ENCODE measurements around the gene CNTN2. TPM values are rescaled to one million over a fixed set of nuclear protein-coding genes. Genes with fewer than 3 reads are reported as not detected.

CNTN2 gene
- total and polyA plus RNA-seq, 4 donors = 0.01 to 0.48 (median 0.07) TPM

- Histone ChIP-seq H3K36me3 (ENCODE audit: control insufficient read depth in 4 of 4, insufficient read depth in 4 of 4, low read length in 4 of 4) (no peaks in the 10 kb centered on the region), H3K27ac (ENCODE audit: low read depth in 1 of 2, low read length in 1 of 2) (no peak overlapping the region), H3K9me3 (ENCODE audit: control insufficient read depth in 4 of 4, insufficient read depth in 3 of 4, low read length in 3 of 4) (no peaks in the 10 kb centered on the region), H3K9ac (ENCODE audit: insufficient read depth in 1 of 2, low read length in 2 of 2) (no peak overlapping the region), H3K27me3 (ENCODE audit: control insufficient read depth in 3 of 3, insufficient read depth in 3 of 3, low read length in 2 of 3) (peaks cover 16 to 77% (median 41%) of the 10 kb centered on the region in 3 donors), H3K4me1 (ENCODE audit: control insufficient read depth in 5 of 5, insufficient read depth in 5 of 5, low read length in 5 of 5) (peaks cover 0 to 4% (median 0%) of the 10 kb centered on the region in 5 donors), H3K4me3 (no peak overlapping the region)
- TF ChIP-seq CTCF (IDR thresholded peaks at IDR 0.05; ENCODE audit: control extremely low read depth, extremely low read depth) = no peak
- no peak for DNase-seq
- ATAC-seq (ENCODE audit: insufficient read depth, low FRiP score) = no peak
- WGBS, 2 donors = 30 to 44% methylated on average over 4 of the region's 4 CpGs
These were observed 854 bp downstream of the CNTN2 start for GRCh38 chr1:205043866-205044265.

- Histone ChIP-seq H3K27ac (ENCODE audit: low read depth in 1 of 2, low read length in 1 of 2) (no peak overlapping the region), H3K9ac (ENCODE audit: insufficient read depth in 1 of 2, low read length in 2 of 2) (no peak overlapping the region), H3K9me3 (ENCODE audit: control insufficient read depth in 4 of 4, insufficient read depth in 3 of 4, low read length in 3 of 4) (no peaks in the 10 kb centered on the region), H3K4me1 (ENCODE audit: control insufficient read depth in 5 of 5, insufficient read depth in 5 of 5, low read length in 5 of 5) (peaks cover 0 to 4% (median 0%) of the 10 kb centered on the region in 5 donors), H3K27me3 (ENCODE audit: control insufficient read depth in 3 of 3, insufficient read depth in 3 of 3, low read length in 2 of 3) (peaks cover 16 to 77% (median 41%) of the 10 kb centered on the region in 3 donors), H3K36me3 (ENCODE audit: control insufficient read depth in 4 of 4, insufficient read depth in 4 of 4, low read length in 4 of 4) (no peaks in the 10 kb centered on the region), H3K4me3 (no peak overlapping the region)
- ATAC-seq (ENCODE audit: insufficient read depth, low FRiP score) = no peak
- TF ChIP-seq CTCF (IDR thresholded peaks at IDR 0.05; ENCODE audit: control extremely low read depth, extremely low read depth) = no peak
- no peak for DNase-seq
- 19 to 25% methylated on average over 5 of the region's 5 CpGs for WGBS, 2 donors
These were observed 1.7 kb downstream of the CNTN2 start for GRCh38 chr1:205044741-205045140.

- DNase-seq (no peak), ATAC-seq (ENCODE audit: insufficient read depth, low FRiP score) (no peak)
- Histone ChIP-seq H3K9ac (ENCODE audit: insufficient read depth in 1 of 2, low read length in 2 of 2) (no peak overlapping the region), H3K9me3 (ENCODE audit: control insufficient read depth in 4 of 4, insufficient read depth in 3 of 4, low read length in 3 of 4) (no peaks in the 10 kb centered on the region), H3K4me1 (ENCODE audit: control insufficient read depth in 5 of 5, insufficient read depth in 5 of 5, low read length in 5 of 5) (peaks cover 0 to 4% (median 0%) of the 10 kb centered on the region in 5 donors), H3K4me3 (no peak overlapping the region), H3K36me3 (ENCODE audit: control insufficient read depth in 4 of 4, insufficient read depth in 4 of 4, low read length in 4 of 4) (no peaks in the 10 kb centered on the region), H3K27me3 (ENCODE audit: control insufficient read depth in 3 of 3, insufficient read depth in 3 of 3, low read length in 2 of 3) (peaks cover 16 to 76% (median 41%) of the 10 kb centered on the region in 3 donors), H3K27ac (ENCODE audit: low read depth in 1 of 2, low read length in 1 of 2) (no peak overlapping the region)
- no peak for TF ChIP-seq CTCF (IDR thresholded peaks at IDR 0.05; ENCODE audit: control extremely low read depth, extremely low read depth)
- 26 to 35% methylated on average over 11 of the region's 11 CpGs for WGBS, 2 donors
These were observed 2.1 kb downstream of the CNTN2 start for GRCh38 chr1:205045146-205045545.

GRCh38 chr1:205046870-205047269 lies 3.9 kb downstream of the CNTN2 start:
- H3K9me3 ChIP-seq (ENCODE audit: control insufficient read depth in 4 of 4, insufficient read depth in 3 of 4, low read length in 3 of 4) = no peaks in the 10 kb centered on the region
- peaks cover 16 to 64% (median 38%) of the 10 kb centered on the region in 3 donors for H3K27me3 ChIP-seq (ENCODE audit: control insufficient read depth in 3 of 3, insufficient read depth in 3 of 3, low read length in 2 of 3)
- H3K27ac ChIP-seq (ENCODE audit: low read depth in 1 of 2, low read length in 1 of 2) = no peak overlapping the region
- DNase-seq (no peak), ATAC-seq (ENCODE audit: insufficient read depth, low FRiP score) (no peak)
- no peaks in the 10 kb centered on the region for H3K36me3 ChIP-seq (ENCODE audit: control insufficient read depth in 4 of 4, insufficient read depth in 4 of 4, low read length in 4 of 4)
- WGBS, 2 donors = 41 to 54% methylated on average over 4 of the region's 4 CpGs
- peaks cover 0 to 4% (median 0%) of the 10 kb centered on the region in 5 donors for H3K4me1 ChIP-seq (ENCODE audit: control insufficient read depth in 5 of 5, insufficient read depth in 5 of 5, low read length in 5 of 5)
- no peak for TF ChIP-seq CTCF (IDR thresholded peaks at IDR 0.05; ENCODE audit: control extremely low read depth, extremely low read depth)
- no peak overlapping the region for H3K4me3 ChIP-seq
- H3K9ac ChIP-seq (ENCODE audit: insufficient read depth in 1 of 2, low read length in 2 of 2) = no peak overlapping the region

Measured in lung (tissue), 12 donors.